ENCODE measurements around the gene PCDHA8. TPM values are rescaled to one million over a fixed set of nuclear protein-coding genes. Genes with fewer than 3 reads are reported as not detected.
"Not testable (repeated sequence)": the region's sequence is repeated elsewhere in the genome, so short reads cannot be mapped to it uniquely, and the experiment has no call there.

Gene PCDHA8
- total and polyA plus RNA-seq, 11 donors: 0.08 to 0.32 (median 0.12) TPM; not detected in 7

- peak within 1 kb of the TSS in 3 of 12 donors; percentile 22 to 29 (median 28) for H3K4me3 ChIP-seq
- ATAC-seq (no peak), DNase-seq (no peak)
Measured at GRCh38 chr5:140821375-140822280, 19.4 kb upstream of the PCDHA8 start, which contains the start of gene PCDHA5. PCDHA5 (plus strand) TSS chr5:140821613.

GRCh38 chr5:140822281-140822629 is 18.7 kb upstream of the PCDHA8 start:
- DNase-seq (no peak), ATAC-seq (no peak)
- TF ChIP-seq CTCF (IDR thresholded peaks at IDR 0.05): no peak
- TF ChIP-seq POLR2A (IDR thresholded peaks at IDR 0.05): no peak
- peaks cover 0 to 30% (median 9%) of the 10 kb centered on the region in 12 donors for H3K9me3 ChIP-seq
- 22 to 26% (median 24%) methylated on average over 6 of the region's 6 CpGs for WGBS, 4 donors
- intact Hi-C loops (cut with DNase I): no loop called here
- H3K4me3 ChIP-seq: no peak overlapping the region
- H3K27me3 ChIP-seq: peaks cover 0 to 66% (median 12%) of the 10 kb centered on the region in 9 donors
- H3K36me3 ChIP-seq: no peaks in the 10 kb centered on the region
- no peak overlapping the region for H3K27ac ChIP-seq
- H3K4me1 ChIP-seq: no peaks in the 10 kb centered on the region

More at GRCh38 chr5:140821375-140822280, 19.4 kb upstream of the PCDHA8 start, which contains the start of gene PCDHA5:
- intact Hi-C loops (cut with DNase I): no loop called here
- WGBS, 4 donors: 23 to 33% (median 29%) methylated on average over 39 of the region's 39 CpGs
- Histone ChIP-seq H3K4me1 (no peaks in the 10 kb centered on the region), H3K27ac (no peak within 1 kb of the TSS), H3K36me3 (no peaks in the 10 kb centered on the region), H3K27me3 (peaks cover 0 to 59% (median 6%) of the 10 kb centered on the region in 9 donors), H3K9me3 (peaks cover 0 to 36% (median 13%) of the 10 kb centered on the region in 12 donors)
- TF ChIP-seq POLR2A (IDR thresholded peaks at IDR 0.05) (no peak), CTCF (IDR thresholded peaks at IDR 0.05) (peak in 11 of 12 donors; percentile 14 to 51 (median 25))

- H3K4me1 ChIP-seq; intact Hi-C loops (cut with DNase I); H3K36me3 ChIP-seq; H3K4me3 ChIP-seq; H3K27ac ChIP-seq; ATAC-seq: not testable (repeated sequence)
- 40 to 57% (median 51%) methylated on average over 14 to 48 of the region's 48 CpGs for WGBS, 4 donors
- H3K27me3 ChIP-seq: peaks cover 0 to 72% (median 14%) of the 10 kb centered on the region in 9 donors
- peaks cover 0 to 36% (median 11%) of the 10 kb centered on the region in 12 donors for H3K9me3 ChIP-seq
- peak in 1 of 5 donors; percentile 21 for DNase-seq
Measured at GRCh38 chr5:140822969-140823368, 18.0 kb upstream of the PCDHA8 start.

GRCh38 chr5:140823475-140823874 is 17.5 kb upstream of the PCDHA8 start:
- no peak for TF ChIP-seq CTCF (IDR thresholded peaks at IDR 0.05)
- no peak for TF ChIP-seq POLR2A (IDR thresholded peaks at IDR 0.05)
- H3K36me3 ChIP-seq: no peaks in the 10 kb centered on the region
- no peak for DNase-seq
- no peaks in the 10 kb centered on the region for H3K4me1 ChIP-seq
- H3K27me3 ChIP-seq: peaks cover 0 to 77% (median 14%) of the 10 kb centered on the region in 9 donors
- WGBS, 4 donors: 47 to 55% (median 51%) methylated on average over 4 to 38 of the region's 38 CpGs
- no peak overlapping the region for H3K4me3 ChIP-seq
- no peak for ATAC-seq
- intact Hi-C loops (cut with DNase I): no loop called here
- no peak overlapping the region for H3K27ac ChIP-seq
- peaks cover 0 to 39% (median 13%) of the 10 kb centered on the region in 12 donors for H3K9me3 ChIP-seq
